Fibroblast of mammary gland (primary cell): ENCODE results near the gene SLCO2B1.

Experiments used
- DNase-seq: peaks from one replicate; pipeline ENCODE4 v3.0.0-alpha.2; 2010; ENCODE audit warnings: low read depth
- H3K4me3 ChIP-seq: 2 replicates; pipeline ENCODE4 v1.5.1; 2011; ENCODE audit warnings: low read depth, mild to moderate bottlenecking, low read length, moderate library complexity; ENCODE audit not compliant: control insufficient read depth
- CTCF ChIP-seq: conservative IDR thresholded peaks from 2 replicates; pipeline ENCODE4 v1.5.1; 2011; ENCODE audit warnings: low read depth, low read length, inconsistent platforms; ENCODE audit not compliant: control insufficient read depth, insufficient read depth

SLCO2B1 gene

GRCh38 chr11:75203138-75203537 lies 52.2 kb downstream of the SLCO2B1 start:
- no peak for DNase-seq
- no peak for TF ChIP-seq CTCF
- H3K4me3 ChIP-seq, result no peak overlapping the region

DNA sequence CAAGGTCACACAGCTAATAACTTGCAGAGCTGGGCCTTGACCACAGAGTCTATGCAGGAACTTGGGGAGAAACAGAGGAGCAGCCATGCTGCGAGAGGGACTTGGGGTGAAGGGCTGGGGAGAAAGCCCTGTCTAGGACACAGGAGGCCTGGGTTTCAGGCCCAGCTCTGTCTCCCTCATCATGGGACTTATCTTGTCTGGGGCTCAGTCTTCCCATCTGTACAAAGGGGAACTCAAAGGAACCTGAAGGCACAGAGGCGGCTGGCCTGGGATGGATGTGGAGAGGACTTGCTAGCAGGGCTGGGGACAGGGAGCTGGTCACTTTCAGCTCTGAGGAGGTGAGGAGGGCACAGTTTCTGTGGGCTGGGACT lies 52.7 kb downstream of the SLCO2B1 start:
- no peak for TF ChIP-seq CTCF
- H3K4me3 ChIP-seq, result no peak overlapping the region

GRCh38 chr11:75204012-75204674 lies 53.2 kb downstream of the SLCO2B1 start:
- TF ChIP-seq CTCF, result no peak
- DNase-seq, result no peak
- no peak overlapping the region for H3K4me3 ChIP-seq

More for the DNA sequence above, 52.7 kb downstream of the SLCO2B1 start:
- no peak for DNase-seq

DNA sequence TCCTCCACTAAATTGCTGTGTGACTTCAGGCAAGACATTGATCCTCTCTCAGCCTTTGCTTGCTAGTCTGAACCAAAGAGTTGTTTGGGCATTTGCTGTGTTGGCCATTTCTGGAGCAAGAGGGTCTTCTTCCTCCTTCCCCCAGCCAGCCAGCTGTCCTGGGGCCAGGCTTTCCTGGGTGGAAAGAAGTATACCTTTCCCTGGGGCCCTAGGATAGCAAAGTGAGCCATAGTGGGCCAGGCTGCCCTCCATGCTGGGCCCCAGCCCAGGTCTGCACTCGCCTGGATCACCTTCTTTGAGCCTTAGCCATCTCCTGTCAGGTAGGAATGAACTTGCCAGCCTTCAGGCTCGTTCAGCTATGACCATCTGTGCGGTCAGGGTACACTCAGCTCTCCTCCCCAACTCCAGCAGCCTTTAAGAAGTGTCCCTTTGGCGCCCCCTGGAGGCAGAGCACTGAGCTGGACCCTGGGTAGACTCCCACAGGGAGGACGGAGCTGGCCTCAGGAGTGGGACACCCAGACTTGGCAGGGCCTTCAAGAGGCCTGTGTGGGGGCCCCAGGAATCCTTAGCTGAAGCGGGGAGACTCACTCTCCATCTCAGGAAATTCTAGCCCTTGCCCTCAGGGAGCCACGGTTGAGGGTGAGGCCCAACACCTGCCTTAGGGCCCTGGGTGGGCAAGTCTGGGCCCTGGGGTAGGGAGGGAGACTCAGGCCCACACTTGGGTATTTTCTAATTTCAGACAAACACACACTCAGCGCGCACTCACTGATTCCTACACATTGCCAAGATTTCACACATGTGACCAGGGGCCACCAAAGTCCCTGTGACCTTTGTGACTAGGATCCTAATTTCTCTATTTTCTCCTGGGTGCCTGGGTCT lies 54.0 kb downstream of the SLCO2B1 start:
- peak; percentile 93 for TF ChIP-seq CTCF
- DNase-seq, result peak; percentile 80
- H3K4me3 ChIP-seq, result no peak overlapping the region

DNA sequence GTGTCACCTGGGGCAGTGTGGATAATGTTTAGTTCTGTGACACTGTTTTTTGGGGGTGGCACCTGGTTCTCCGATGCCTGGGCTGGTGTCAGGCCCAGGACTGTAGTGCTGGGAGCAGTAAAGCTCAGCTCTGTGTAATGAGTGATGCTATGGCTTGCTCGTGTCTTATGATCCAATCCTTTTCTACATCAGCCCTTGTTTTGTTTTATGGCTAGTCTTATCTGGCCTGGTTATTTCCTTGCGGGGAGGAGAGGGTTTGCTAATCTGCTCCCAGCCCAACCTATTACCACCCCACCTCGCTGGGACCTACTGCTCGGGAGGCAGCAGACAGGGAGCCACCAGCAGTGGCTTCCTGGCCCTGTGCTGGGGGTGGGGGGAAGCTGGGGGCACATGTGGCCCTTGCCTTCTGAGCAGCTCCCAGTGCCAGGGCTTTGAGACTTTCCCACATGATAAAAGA lies 54.7 kb downstream of the SLCO2B1 start:
- DNase-seq, result no peak
- no peak for TF ChIP-seq CTCF
- no peak overlapping the region for H3K4me3 ChIP-seq

DNA sequence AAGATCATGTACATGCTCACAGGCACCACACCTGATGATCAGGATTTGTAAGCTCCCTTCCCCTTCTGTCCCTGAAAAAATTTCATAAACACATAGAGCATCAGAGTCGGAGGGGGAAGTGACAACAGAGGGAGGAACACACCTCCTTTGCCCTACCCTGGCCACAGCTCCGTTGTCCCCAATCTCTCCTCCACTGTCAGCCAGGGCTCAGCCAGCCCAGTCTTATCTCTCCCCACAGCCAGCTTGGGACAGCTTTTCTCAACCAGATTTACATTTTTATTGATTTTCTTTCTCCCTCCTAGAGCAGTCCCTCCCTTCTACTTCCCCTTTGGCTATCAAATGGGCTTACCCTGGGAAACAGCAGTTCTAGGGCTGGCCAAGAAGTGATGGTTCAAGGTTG lies 57.5 kb downstream of the SLCO2B1 start:
- TF ChIP-seq CTCF, result no peak
- H3K4me3 ChIP-seq, result no peak overlapping the region
- no peak for DNase-seq
